B cell (primary cell): Measurements from ENCODE around the gene TSC2. TPM values are rescaled to one million over a fixed set of nuclear protein-coding genes. Genes with fewer than 3 reads are reported as not detected.

ENCODE experiments used
- ATAC-seq: fragments of 200-7000 bp; cut with Tn5 transposase; one replicate; pipeline ENCODE4 v1.10.0; 2021; ENCODE audit warnings: low read depth, mild to moderate bottlenecking, moderate number of reproducible peaks, moderate library complexity
- CTCF ChIA-PET: fragments of 350-600 bp; sonication (Branson Sonifier 250); formaldehyde crosslinking; loops from one replicate; lab custom pipeline; 2021; ENCODE audit warnings: antibody characterized with exemption, inconsistent platforms; lab: Charles Lee
- POLR2A ChIA-PET: fragments of 350-600 bp; sonication (Branson Sonifier 250); formaldehyde crosslinking; loops from one replicate; lab custom pipeline; 2021; ENCODE audit warnings: antibody characterized with exemption; lab: Charles Lee
- DNase-seq: peaks from one replicate; pipeline ENCODE4 v3.0.0; 2013
- H2AFZ ChIP-seq: 2 replicates; pipeline ENCODE4 v1.6.1; 2012; ENCODE audit warnings: mild to moderate bottlenecking, low read depth, low read length; ENCODE audit not compliant: insufficient read depth, poor library complexity, severe bottlenecking
- H3K27ac ChIP-seq, 2 donors: 1 replicate in 1 of 2; 2 replicates in 1 of 2; pipeline ENCODE4 v1.5.1; 2012 to 2013; ENCODE audit warnings: low read length in 2 of 2, mild to moderate bottlenecking in 2 of 2, moderate library complexity in 1 of 2
- H3K27me3 ChIP-seq, 4 experiments: fragments of 200-600 bp in 1 of 4; sonication (generic) in 1 of 4; replicated peaks in 1 of 4; 1 replicate in 2 of 4; 2 replicates in 2 of 4; pipeline versions ENCODE4 v1.6.1 to v1.7.0; 2013 to 2016; ENCODE audit warnings: low read length in 3 of 4, mild to moderate bottlenecking in 2 of 4, mixed read lengths in 1 of 4, moderate library complexity in 1 of 4; ENCODE audit not compliant: insufficient read depth in 4 of 4, control insufficient read depth in 3 of 4; ENCODE audit errors: control extremely low read depth in 1 of 4
- H3K36me3 ChIP-seq, 2 experiments: replicated peaks in 1 of 2; 1 replicate in 1 of 2; 2 replicates in 1 of 2; pipeline versions ENCODE4 v1.6.1 to v1.7.1; 2013; ENCODE audit warnings: low read length in 1 of 2; ENCODE audit not compliant: insufficient read depth in 2 of 2, control insufficient read depth in 1 of 2; ENCODE audit errors: control extremely low read depth in 1 of 2, extremely low read depth in 1 of 2
- H3K4me1 ChIP-seq, 2 donors: fragments of 200-600 bp in 1 of 2; sonication (generic) in 1 of 2; 1 replicate in 1 of 2; 2 replicates in 1 of 2; pipeline versions ENCODE4 v1.5.1 to v1.6.1; 2013 to 2017; ENCODE audit warnings: low read length in 2 of 2; ENCODE audit not compliant: control insufficient read depth in 2 of 2, insufficient read depth in 2 of 2
- H3K4me2 ChIP-seq: replicated peaks from 2 replicates; pipeline ENCODE3; 2012; ENCODE audit warnings: mild to moderate bottlenecking, low read depth, low read length; ENCODE audit not compliant: poor library complexity, severe bottlenecking
- H3K4me3 ChIP-seq, 5 experiments: fragments of 200-600 bp in 1 of 5; sonication (generic) in 1 of 5; 1 replicate in 3 of 5; 2 replicates in 2 of 5; pipeline versions ENCODE4 v1.5.1 to v1.7.0; 2011 to 2016; ENCODE audit warnings: low read length in 4 of 5, mild to moderate bottlenecking in 4 of 5, low read depth in 2 of 5, control low read depth in 1 of 5, moderate library complexity in 1 of 5; ENCODE audit not compliant: insufficient read depth in 1 of 5; ENCODE audit errors: control extremely low read depth in 1 of 5, extremely low read depth in 1 of 5
- H3K79me2 ChIP-seq: fragments of 200-600 bp; sonication (generic); one replicate; pipeline ENCODE4 v1.6.0; 2016; ENCODE audit warnings: low read length; ENCODE audit not compliant: control insufficient read depth, insufficient read depth
- H3K9ac ChIP-seq: fragments of 200-600 bp; sonication (generic); 2 replicates; pipeline ENCODE4 v1.6.1; 2017; ENCODE audit warnings: mild to moderate bottlenecking, low read length, moderate library complexity
- H3K9me3 ChIP-seq, 3 donors: one replicate each; pipeline versions ENCODE4 v1.6.1 to v1.7.1; 2013; ENCODE audit warnings: low read length in 2 of 3; ENCODE audit not compliant: control insufficient read depth in 2 of 3, insufficient read depth in 1 of 3; ENCODE audit errors: control extremely low read depth in 1 of 3
- H4K20me1 ChIP-seq: 2 replicates; pipeline ENCODE4 v1.6.0; 2012; ENCODE audit warnings: mild to moderate bottlenecking, low read length; ENCODE audit not compliant: insufficient read depth, control insufficient read depth, poor library complexity, severe bottlenecking
- H3K27ac Mint-ChIP-seq: one replicate; pipeline ENCODE4 v1.8.0; 2021; ENCODE audit warnings: mixed read lengths
- H3K27me3 Mint-ChIP-seq: one replicate; pipeline ENCODE4 v1.8.0; 2021; ENCODE audit warnings: mixed read lengths
- H3K4me1 Mint-ChIP-seq: one replicate; pipeline ENCODE4 v1.8.0; 2021; ENCODE audit warnings: mixed read lengths
- H3K4me3 Mint-ChIP-seq: one replicate; pipeline ENCODE4 v1.8.0; 2021; ENCODE audit warnings: mixed read lengths
- H3K9me3 Mint-ChIP-seq: one replicate; pipeline ENCODE4 v1.8.0; 2022; ENCODE audit warnings: mixed read lengths; ENCODE audit not compliant: insufficient read depth
- EZH2 ChIP-seq: IDR thresholded peaks from 2 replicates; pipeline ENCODE4 v1.6.1; 2012; ENCODE audit warnings: borderline replicate concordance, low read depth, mild to moderate bottlenecking, moderate library complexity, low read length; ENCODE audit not compliant: insufficient read depth, poor library complexity, severe bottlenecking
- WGBS: methylation state at CpG from one replicate; pipeline ENCODE4 v1.1.5; 2013; ENCODE audit warnings: missing lambda C conversion rate; ENCODE audit not compliant: insufficient coverage; 5-methylcytosine and 5-hydroxymethylcytosine counted together
- intact Hi-C: fragments of 100-400 bp; cut with micrococcal nuclease; formaldehyde crosslinking; loops from one replicate; pipeline ENCODE4 v1.10.0; 2022
- polyA plus RNA-seq: library from polyadenylated mRNA; depleted of rRNA; stranded (reverse); fragments of >200 nt; gene quantifications from 2 replicates; pipeline ENCODE4 v1.2.3, GENCODE V29; 2012
- total RNA-seq, 2 donors: library from RNA; stranded (reverse); fragments of 120-200 nt in 1 of 2; gene quantifications; 1 replicate in 1 of 2; 2 replicates in 1 of 2; pipeline versions ENCODE4 v1.2.3 to v1.2.4, GENCODE V29; 2013 to 2022
- TF ChIP-seq, protein P1 (sequence below): fragments of 200-600 bp; IDR thresholded peaks from one replicate; pipeline ENCODE4 v1.8.0; 2022; ENCODE audit warnings: antibody characterized with exemption, mild to moderate bottlenecking

The TSC2 gene
- total and polyA plus RNA-seq, 2 donors (not counting 1 experiment from before 2014, with no cell fraction given), result 128 to 194 TPM

DNA sequence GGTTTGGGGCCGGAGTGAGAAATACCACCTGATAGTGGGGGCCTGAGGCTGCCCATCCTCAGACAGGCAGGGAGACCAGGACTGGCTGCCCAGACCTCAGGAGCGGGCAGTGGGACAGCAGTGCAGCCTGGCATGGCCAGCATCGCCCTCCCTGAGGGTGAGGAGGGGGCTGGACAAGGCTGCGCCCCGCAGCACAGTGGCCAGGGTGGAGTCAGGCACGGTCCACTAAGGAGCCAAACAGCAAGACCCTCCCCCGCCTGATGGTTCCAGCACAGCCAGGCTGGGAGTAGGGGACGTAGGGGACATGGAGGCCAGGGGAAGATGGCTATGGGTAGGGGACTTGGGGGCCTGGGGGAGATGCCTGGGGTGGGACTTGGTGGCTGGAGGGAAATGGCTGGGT lies 41.5 kb upstream of the TSC2 start:
- H3K9me3 ChIP-seq, result no peaks in the 10 kb centered on the region
- ATAC-seq (no peak), DNase-seq (no peak)
- H3K4me1 ChIP-seq, result peaks cover 42 to 56% of the 10 kb centered on the region in 2 donors
- H2AFZ ChIP-seq, result no peak overlapping the region
- peak overlapping the region; percentile 44 for H3K4me3 Mint-ChIP-seq
- intact Hi-C loops, result no loop called here
- H3K4me1 Mint-ChIP-seq, result peaks cover 47% of the 10 kb centered on the region
- peaks cover 0 to 29% of the 10 kb centered on the region in 2 experiments for H3K36me3 ChIP-seq
- ChIA-PET CTCF (interaction anchor here (4.9 kb wide), 1 partner anchor 135 kb away, joined by 46 read pairs; no protein-coding TSS in a partner anchor), POLR2A (no interaction called here)
- H3K27me3 ChIP-seq, result no peaks in the 10 kb centered on the region
- no peak overlapping the region for H3K4me3 ChIP-seq
- H3K4me2 ChIP-seq, result no peak overlapping the region
- TF ChIP-seq, protein P1, sequence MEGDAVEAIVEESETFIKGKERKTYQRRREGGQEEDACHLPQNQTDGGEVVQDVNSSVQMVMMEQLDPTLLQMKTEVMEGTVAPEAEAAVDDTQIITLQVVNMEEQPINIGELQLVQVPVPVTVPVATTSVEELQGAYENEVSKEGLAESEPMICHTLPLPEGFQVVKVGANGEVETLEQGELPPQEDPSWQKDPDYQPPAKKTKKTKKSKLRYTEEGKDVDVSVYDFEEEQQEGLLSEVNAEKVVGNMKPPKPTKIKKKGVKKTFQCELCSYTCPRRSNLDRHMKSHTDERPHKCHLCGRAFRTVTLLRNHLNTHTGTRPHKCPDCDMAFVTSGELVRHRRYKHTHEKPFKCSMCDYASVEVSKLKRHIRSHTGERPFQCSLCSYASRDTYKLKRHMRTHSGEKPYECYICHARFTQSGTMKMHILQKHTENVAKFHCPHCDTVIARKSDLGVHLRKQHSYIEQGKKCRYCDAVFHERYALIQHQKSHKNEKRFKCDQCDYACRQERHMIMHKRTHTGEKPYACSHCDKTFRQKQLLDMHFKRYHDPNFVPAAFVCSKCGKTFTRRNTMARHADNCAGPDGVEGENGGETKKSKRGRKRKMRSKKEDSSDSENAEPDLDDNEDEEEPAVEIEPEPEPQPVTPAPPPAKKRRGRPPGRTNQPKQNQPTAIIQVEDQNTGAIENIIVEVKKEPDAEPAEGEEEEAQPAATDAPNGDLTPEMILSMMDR, result no peak
- TF ChIP-seq EZH2, result no peak
- 96% methylated on average over 8 of the region's 8 CpGs for WGBS
- no peaks in the 10 kb centered on the region for H3K27me3 Mint-ChIP-seq
- peak overlapping the region; percentile 10 for H3K27ac Mint-ChIP-seq
- H3K9ac ChIP-seq, result no peak overlapping the region
- no peak overlapping the region for H3K27ac ChIP-seq
- peaks cover 76% of the 10 kb centered on the region for H4K20me1 ChIP-seq
- no peaks in the 10 kb centered on the region for H3K9me3 Mint-ChIP-seq
- peaks cover 76% of the 10 kb centered on the region for H3K79me2 ChIP-seq

DNA sequence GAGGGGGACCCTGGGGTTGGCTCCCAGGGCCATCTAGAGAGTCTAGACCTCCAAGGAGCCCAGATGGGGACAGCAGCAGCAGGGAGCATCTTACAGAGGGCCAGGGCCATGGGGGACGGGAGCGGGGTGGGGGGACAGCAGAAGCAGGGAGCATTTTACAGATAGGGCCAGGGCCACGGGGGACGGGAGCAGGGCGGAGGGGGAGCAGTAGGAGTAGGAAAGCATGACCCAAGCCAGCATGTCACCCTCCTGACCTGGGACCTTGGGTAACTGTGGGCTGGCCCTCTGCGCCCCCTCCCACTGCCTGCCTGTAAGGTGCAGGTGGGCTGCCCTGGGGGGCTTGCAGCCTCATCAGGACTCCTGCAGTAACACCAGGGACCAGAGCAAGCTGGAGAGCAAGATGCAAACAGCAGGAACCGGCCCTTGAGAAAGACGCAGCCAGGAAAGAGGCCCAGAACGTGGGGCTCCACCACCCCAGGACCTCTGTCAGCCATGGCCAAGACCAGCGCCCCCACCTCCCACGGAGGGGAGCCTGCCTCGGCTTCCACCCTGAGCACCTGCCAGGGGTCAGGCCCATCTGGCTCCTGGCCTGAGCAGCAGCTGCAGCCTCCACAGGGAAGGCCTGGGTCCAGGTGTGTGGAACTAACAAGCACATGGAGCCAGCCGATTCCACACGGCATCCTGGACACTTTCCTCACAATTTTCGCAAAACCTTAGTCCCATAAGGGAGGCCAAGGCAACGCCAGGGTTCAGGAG lies 40.5 kb upstream of the TSC2 start:
- no peak overlapping the region for H3K27ac ChIP-seq
- Mint-ChIP-seq H3K9me3 (no peaks in the 10 kb centered on the region), H3K4me3 (peak overlapping the region; percentile 82), H3K27ac (no peak overlapping the region), H3K27me3 (no peaks in the 10 kb centered on the region), H3K4me1 (peaks cover 47% of the 10 kb centered on the region)
- ATAC-seq (no peak), DNase-seq (no peak)
- H3K79me2 ChIP-seq, result peaks cover 74% of the 10 kb centered on the region
- no peak overlapping the region for H3K4me3 ChIP-seq
- H3K27me3 ChIP-seq, result no peaks in the 10 kb centered on the region
- H3K9ac ChIP-seq, result peak overlapping the region; percentile 15
- TF ChIP-seq, protein P1, result no peak
- TF ChIP-seq EZH2, result no peak
- peaks cover 70% of the 10 kb centered on the region for H4K20me1 ChIP-seq
- intact Hi-C loops, result no loop called here
- POLR2A ChIA-PET, result interaction anchor here (0.7 kb wide), 1 partner anchor 145 kb away, joined by 4 read pairs; no protein-coding TSS in a partner anchor
- H3K4me1 ChIP-seq, result peaks cover 42 to 56% of the 10 kb centered on the region in 2 donors
- peak overlapping the region; percentile 77 for H3K4me2 ChIP-seq
- H3K36me3 ChIP-seq, result peaks cover 0 to 21% of the 10 kb centered on the region in 2 experiments
- CTCF ChIA-PET, result interaction anchor here (1.8 kb wide), 1 partner anchor 133 kb away, joined by 10 read pairs; no protein-coding TSS in a partner anchor
- H2AFZ ChIP-seq, result no peak overlapping the region
- no peaks in the 10 kb centered on the region for H3K9me3 ChIP-seq
- 66% methylated on average over 12 of the region's 16 CpGs for WGBS
